ENCODE data around the gene TAF1A.

Gene TAF1A

GRCh38 chr1:222546548-222547259, 43.0 kb downstream of the TAF1A start:
- Histone ChIP-seq H3K79me2 (ENCODE audit: insufficient read depth, low read depth) (no peaks in the 10 kb centered on the region), H2AFZ (ENCODE audit: low read depth) (no peak overlapping the region), H3K27ac (no peak overlapping the region)

GRCh38 chr1:222546091-222546490, 43.6 kb downstream of the TAF1A start:
- Histone ChIP-seq H3K27me3 (ENCODE audit: insufficient read depth, low read depth) (no peaks in the 10 kb centered on the region), H2AFZ (ENCODE audit: low read depth) (no peak overlapping the region), H3K4me3 (IDR thresholded peaks at IDR 0.05; ENCODE audit: insufficient read depth, low read depth, low read length) (no peak overlapping the region), H3K79me2 (ENCODE audit: insufficient read depth, low read depth) (no peaks in the 10 kb centered on the region), H3K9ac (no peak overlapping the region), H3K27ac (no peak overlapping the region), H4K20me1 (ENCODE audit: insufficient read depth) (no peaks in the 10 kb centered on the region), H3K4me1 (ENCODE audit: low read depth, poor library complexity, severe bottlenecking) (no peaks in the 10 kb centered on the region), H3K4me2 (no peak overlapping the region), H3K36me3 (ENCODE audit: insufficient read depth) (no peaks in the 10 kb centered on the region)
- no peak for TF ChIP-seq CTCF (conservative IDR thresholded peaks at IDR 0.05; ENCODE audit: low read depth, low read length)

More at GRCh38 chr1:222546548-222547259, 43.0 kb downstream of the TAF1A start:
- no peaks in the 10 kb centered on the region for H3K36me3 ChIP-seq (ENCODE audit: insufficient read depth)
- no peak for TF ChIP-seq CTCF (conservative IDR thresholded peaks at IDR 0.05; ENCODE audit: low read depth, low read length)
- no peak overlapping the region for H3K4me3 ChIP-seq (IDR thresholded peaks at IDR 0.05; ENCODE audit: insufficient read depth, low read depth, low read length)
- H3K4me1 ChIP-seq (ENCODE audit: low read depth, poor library complexity, severe bottlenecking): no peaks in the 10 kb centered on the region
- H4K20me1 ChIP-seq (ENCODE audit: insufficient read depth): no peaks in the 10 kb centered on the region
- no peak overlapping the region for H3K9ac ChIP-seq
- no peaks in the 10 kb centered on the region for H3K27me3 ChIP-seq (ENCODE audit: insufficient read depth, low read depth)
- H3K4me2 ChIP-seq: no peak overlapping the region

- H3K9ac ChIP-seq: no peak overlapping the region
- H3K4me3 ChIP-seq (IDR thresholded peaks at IDR 0.05; ENCODE audit: insufficient read depth, low read depth, low read length): no peak overlapping the region
- no peak for TF ChIP-seq CTCF (conservative IDR thresholded peaks at IDR 0.05; ENCODE audit: low read depth, low read length)
- H3K4me2 ChIP-seq: no peak overlapping the region
- no peaks in the 10 kb centered on the region for H3K4me1 ChIP-seq (ENCODE audit: low read depth, poor library complexity, severe bottlenecking)
- H3K36me3 ChIP-seq (ENCODE audit: insufficient read depth): no peaks in the 10 kb centered on the region
- no peak overlapping the region for H3K27ac ChIP-seq
- H3K79me2 ChIP-seq (ENCODE audit: insufficient read depth, low read depth): no peaks in the 10 kb centered on the region
- no peaks in the 10 kb centered on the region for H3K27me3 ChIP-seq (ENCODE audit: insufficient read depth, low read depth)
- no peak overlapping the region for H2AFZ ChIP-seq (ENCODE audit: low read depth)
- no peaks in the 10 kb centered on the region for H4K20me1 ChIP-seq (ENCODE audit: insufficient read depth)
Measured at GRCh38 chr1:222543817-222544216, 45.9 kb downstream of the TAF1A start.

- TF ChIP-seq CTCF (conservative IDR thresholded peaks at IDR 0.05; ENCODE audit: low read depth, low read length): no peak
- no peaks in the 10 kb centered on the region for H3K36me3 ChIP-seq (ENCODE audit: insufficient read depth)
- H3K4me2 ChIP-seq: no peak overlapping the region
- no peak overlapping the region for H3K4me3 ChIP-seq (IDR thresholded peaks at IDR 0.05; ENCODE audit: insufficient read depth, low read depth, low read length)
- H3K4me1 ChIP-seq (ENCODE audit: low read depth, poor library complexity, severe bottlenecking): no peaks in the 10 kb centered on the region
- H3K27ac ChIP-seq: no peak overlapping the region
- no peaks in the 10 kb centered on the region for H3K27me3 ChIP-seq (ENCODE audit: insufficient read depth, low read depth)
- no peak overlapping the region for H3K9ac ChIP-seq
- no peaks in the 10 kb centered on the region for H3K79me2 ChIP-seq (ENCODE audit: insufficient read depth, low read depth)
- no peak overlapping the region for H2AFZ ChIP-seq (ENCODE audit: low read depth)
- H4K20me1 ChIP-seq (ENCODE audit: insufficient read depth): no peaks in the 10 kb centered on the region
Measured at GRCh38 chr1:222540598-222540995, 49.1 kb downstream of the TAF1A start.

All from KMS-11 (cell line).